Measurements from ENCODE around the gene TMBIM1.

TMBIM1 gene

GRCh38 chr2:218272531-218273212, 19.6 kb downstream of the TMBIM1 start:
- peak; percentile 71 for DNase-seq (ENCODE audit: low read depth)

- no peak for DNase-seq (ENCODE audit: low read depth)
These were observed 20.3 kb downstream of the TMBIM1 start for GRCh38 chr2:218271865-218272530.

DNA sequence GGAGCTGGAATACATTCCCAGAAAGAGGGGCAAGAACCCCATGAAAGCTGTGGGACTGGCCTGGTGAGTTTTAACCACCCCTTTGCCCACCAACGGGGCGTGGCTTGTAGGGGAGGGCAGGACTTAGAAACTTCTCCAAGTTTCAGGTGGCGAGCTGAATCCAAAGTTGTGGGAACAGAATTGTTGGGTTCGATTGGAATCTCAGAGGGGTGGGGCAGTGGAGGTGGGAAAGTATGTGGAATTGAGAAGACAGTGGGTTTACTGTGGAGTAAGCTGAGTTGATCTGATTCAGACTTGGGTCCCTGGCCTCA, 20.9 kb downstream of the TMBIM1 start:
- DNase-seq (ENCODE audit: low read depth), result no peak

GRCh38 chr2:218270721-218271486, 21.4 kb downstream of the TMBIM1 start:
- DNase-seq (ENCODE audit: low read depth), result no peak

DNA sequence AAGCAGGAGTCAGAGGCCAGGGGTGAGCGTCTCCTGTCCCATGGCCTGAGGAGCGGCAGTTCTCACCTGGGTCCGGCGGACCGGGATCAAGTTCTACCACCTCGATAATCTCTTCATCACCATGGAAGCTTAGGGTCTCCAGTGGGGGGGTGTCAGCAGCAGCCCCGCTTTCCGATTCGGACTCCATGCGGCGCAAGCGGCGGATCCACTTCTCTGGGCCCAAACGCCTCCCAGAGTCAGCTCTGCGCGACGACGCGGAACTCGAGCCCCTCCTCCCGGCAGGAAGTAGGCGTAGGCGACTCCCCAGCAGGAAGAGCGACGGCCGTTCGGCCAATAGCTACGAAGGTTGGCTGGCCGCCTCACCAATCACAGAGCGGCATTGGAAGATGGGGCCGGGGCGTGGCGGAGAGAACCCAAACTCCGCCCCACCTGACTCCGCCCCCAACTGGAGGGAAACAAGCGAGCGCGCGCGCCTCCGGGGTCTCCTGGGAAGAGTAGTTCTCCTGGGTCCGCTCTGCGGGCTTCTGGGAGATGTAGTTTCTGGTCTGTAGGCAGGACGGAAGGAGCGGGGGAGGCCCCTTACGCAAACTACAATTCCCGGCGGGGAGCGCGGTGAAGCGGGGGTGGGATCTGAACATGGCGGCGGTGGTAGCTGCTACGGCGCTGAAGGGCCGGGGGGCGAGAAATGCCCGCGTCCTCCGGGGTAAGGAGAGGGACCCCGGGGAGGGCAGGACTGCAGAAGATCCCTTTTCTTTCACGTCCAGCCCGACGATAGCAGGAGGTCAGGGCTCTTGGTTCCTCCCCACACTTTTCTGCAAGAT, 22.2 kb downstream of the TMBIM1 start, which contains the start of the genes AAMP and PNKD:
Gene AAMP (minus strand): TSS at position 238 of the 821 bp plus-strand sequence. CDS start 51 bp downstream, at position 187.
Gene PNKD (plus strand): TSS at position 620 of the 821 bp plus-strand sequence. CDS start 17 bp downstream, at position 637.
- DNase-seq (ENCODE audit: low read depth), result peak; percentile 100

- DNase-seq (ENCODE audit: low read depth), result no peak
These were observed 25.0 kb downstream of the TMBIM1 start for GRCh38 chr2:218267259-218267658.

DNA sequence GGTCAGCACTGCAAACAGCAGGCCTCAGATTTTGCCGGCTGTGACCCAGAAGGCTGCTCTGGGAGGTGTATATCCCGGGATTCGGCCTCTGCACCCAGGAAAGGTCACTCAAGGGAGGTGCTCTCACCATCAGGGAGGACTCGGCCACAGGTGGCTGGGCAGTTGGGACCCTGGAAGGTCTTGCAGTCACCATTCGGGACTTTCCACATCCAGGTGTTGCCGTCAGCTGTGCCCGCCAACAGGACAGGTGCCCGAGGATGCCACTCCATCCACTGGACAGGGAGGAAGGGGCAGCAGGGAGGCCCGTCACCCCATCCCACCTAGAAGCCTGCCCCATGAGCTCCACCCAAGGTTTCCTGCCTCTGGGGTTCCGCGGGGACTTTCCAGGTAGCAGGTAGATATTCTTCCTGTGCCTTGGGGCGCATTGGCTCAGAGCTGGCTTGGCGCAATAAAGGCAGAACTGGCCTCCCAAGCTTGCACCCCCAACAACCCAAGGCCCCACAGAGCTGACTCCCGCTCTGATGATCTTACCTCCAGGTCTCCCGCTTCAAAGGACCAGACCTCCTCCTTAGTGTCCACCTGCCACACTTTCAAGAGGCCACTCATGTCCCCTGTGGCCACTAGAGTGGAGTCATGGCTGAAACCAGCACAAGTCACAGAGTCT, 25.9 kb downstream of the TMBIM1 start:
- DNase-seq (ENCODE audit: low read depth), result no peak

- no peak for DNase-seq (ENCODE audit: low read depth)
These were observed 26.7 kb downstream of the TMBIM1 start for GRCh38 chr2:218265626-218266025.

GRCh38 chr2:218264773-218265561, 27.3 kb downstream of the TMBIM1 start:
- DNase-seq (ENCODE audit: low read depth), result no peak

- no peak for DNase-seq (ENCODE audit: low read depth)
These were observed 28.3 kb downstream of the TMBIM1 start for GRCh38 chr2:218263817-218264641.

DNA sequence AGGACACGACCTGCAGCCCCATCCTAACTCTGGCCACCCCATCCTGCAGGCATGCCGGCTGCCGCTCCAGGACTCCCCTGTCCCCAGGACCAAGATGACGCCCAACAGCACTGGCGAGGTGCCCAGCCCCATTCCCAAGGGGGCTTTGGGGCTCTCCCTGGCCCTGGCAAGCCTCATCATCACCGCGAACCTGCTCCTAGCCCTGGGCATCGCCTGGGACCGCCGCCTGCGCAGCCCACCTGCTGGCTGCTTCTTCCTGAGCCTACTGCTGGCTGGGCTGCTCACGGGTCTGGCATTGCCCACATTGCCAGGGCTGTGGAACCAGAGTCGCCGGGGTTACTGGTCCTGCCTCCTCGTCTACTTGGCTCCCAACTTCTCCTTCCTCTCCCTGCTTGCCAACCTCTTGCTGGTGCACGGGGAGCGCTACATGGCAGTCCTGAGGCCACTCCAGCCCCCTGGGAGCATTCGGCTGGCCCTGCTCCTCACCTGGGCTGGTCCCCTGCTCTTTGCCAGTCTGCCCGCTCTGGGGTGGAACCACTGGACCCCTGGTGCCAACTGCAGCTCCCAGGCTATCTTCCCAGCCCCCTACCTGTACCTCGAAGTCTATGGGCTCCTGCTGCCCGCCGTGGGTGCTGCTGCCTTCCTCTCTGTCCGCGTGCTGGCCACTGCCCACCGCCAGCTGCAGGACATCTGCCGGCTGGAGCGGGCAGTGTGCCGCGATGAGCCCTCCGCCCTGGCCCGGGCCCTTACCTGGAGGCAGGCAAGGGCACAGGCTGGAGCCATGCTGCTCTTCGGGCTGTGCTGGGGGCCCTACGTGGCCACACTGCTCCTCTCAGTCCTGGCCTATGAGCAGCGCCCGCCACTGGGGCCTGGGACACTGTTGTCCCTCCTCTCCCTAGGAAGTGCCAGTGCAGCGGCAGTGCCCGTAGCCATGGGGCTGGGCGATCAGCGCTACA, 29.4 kb downstream of the TMBIM1 start:
- DNase-seq (ENCODE audit: low read depth), result no peak

DNA sequence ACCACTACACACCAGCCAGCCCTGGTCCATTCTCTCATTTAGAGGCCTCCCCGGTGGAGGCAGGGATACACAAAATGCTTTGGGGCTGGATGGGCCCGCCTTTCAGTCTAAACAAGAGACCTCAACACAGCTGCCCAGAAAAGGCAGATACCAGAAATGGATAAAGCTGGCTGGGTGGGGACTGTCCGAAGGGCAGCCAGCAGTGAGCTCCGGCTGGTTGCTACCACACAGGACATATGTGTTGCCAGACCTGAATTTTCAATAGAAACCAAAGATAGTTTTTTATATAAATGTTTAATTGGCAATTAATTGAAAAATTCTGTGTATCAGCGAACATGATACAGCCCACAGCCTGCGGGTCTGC, 30.1 kb downstream of the TMBIM1 start:
- DNase-seq (ENCODE audit: low read depth), result no peak

DNA sequence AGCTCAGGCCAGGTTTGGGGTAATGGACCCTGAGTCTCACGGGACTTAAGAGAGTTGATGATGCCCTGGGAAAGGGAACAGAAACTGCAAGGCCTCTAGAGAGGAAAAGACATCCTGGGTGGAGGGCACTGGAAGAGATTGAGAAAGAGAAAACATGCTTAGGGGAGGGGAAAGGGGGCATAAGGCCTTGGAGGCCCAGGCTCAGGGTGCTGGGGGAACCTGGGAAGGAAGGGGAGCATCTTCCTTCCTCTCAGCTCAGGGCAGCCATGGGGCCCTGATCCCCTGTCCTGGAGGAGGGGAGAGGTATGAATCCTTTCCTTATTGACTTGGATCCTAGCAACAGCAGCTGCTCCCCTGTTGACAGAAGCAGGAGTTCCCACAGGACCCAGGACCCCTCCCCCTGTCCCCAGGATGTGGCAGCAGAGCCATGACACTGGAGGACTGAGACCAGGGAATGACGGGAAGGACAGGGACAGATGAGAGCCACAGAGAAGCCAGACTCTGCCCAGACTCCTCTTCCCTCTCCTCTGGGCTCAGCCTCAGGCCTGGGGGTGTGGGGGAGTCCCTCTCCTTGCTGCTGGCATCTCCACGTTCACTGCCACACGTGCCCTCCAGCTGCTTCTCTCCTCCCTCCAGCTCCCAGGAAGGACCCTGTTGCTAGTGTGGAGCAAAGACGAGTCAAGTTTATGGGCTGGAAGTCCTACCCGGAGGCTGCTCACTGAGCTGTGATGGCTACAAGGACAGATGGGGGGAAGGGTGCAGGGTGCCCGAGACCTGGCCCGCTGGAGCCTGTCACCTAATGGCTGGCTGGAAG, 30.7 kb downstream of the TMBIM1 start:
- DNase-seq (ENCODE audit: low read depth), result no peak

- no peak for DNase-seq (ENCODE audit: low read depth)
These were observed 31.4 kb downstream of the TMBIM1 start, which contains the start of gene GPBAR1 for GRCh38 chr2:218260742-218261422. Gene GPBAR1 (plus strand): TSS chr2:218261015. CDS start chr2:218262725, 1,710 bp downstream.

GRCh38 chr2:218260166-218260565, 32.1 kb downstream of the TMBIM1 start:
- DNase-seq (ENCODE audit: low read depth), result no peak

DNA sequence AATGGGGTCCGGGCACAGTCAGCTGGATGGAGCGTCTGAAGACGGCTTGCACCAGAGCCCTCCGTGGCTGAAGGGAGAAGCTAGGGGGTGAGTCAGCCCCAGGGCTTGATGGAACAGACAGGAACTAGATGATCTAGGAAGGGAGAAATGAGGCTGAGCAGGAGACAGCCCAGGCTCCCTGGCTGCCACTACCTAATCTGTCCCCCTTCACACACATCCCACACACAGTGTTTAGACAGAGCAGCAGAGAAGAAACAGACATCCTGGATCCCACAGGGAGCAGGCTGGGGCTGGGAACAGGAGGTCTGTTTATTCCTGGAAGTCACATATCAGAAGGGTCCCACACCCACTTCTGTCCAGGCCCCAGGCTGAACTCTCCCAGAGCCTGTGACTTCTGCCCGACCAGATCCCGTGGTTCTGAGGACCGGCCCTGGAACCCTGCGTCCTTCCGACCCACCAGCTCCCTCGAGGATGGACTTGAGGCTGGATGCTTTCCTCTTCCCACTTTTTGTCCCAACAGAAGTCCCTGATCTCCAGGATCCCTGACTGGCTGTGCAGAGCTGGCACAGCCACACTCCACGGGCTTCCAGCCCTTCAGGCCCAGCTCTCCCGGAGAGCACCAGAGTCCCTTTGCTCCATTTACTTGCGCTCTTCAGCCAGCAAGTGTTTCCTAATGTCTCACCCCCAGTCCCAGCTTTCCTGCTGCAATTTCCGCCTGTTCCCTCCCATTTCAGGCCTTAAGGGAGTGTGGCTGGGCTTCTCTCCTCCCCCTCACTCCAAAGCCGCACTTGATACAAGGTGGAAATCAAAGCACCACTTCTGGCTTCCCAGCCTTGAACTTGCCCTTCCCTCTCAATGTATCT, 33.0 kb downstream of the TMBIM1 start:
- DNase-seq (ENCODE audit: low read depth), result no peak
